ENCODE data around the gene STAT4. TPM values are rescaled to one million over a fixed set of nuclear protein-coding genes. Genes with fewer than 3 reads are reported as not detected.

The STAT4 gene
- total and polyA plus RNA-seq, 4 donors, result 2.5 to 11.5 (median 5.6) TPM

- no peak for ATAC-seq (ENCODE audit: insufficient read depth, low FRiP score)
- H3K36me3 ChIP-seq (ENCODE audit: control insufficient read depth in 4 of 4, insufficient read depth in 4 of 4, low read length in 4 of 4), result no peaks in the 10 kb centered on the region
- 79 to 83% methylated on average over 4 of the region's 4 CpGs for WGBS, 2 donors
- DNase-seq, result no peak
- H3K9me3 ChIP-seq (ENCODE audit: control insufficient read depth in 4 of 4, insufficient read depth in 3 of 4, low read length in 3 of 4), result no peaks in the 10 kb centered on the region
- peaks cover 0 to 11% (median 0%) of the 10 kb centered on the region in 3 donors for H3K27me3 ChIP-seq (ENCODE audit: control insufficient read depth in 3 of 3, insufficient read depth in 3 of 3, low read length in 2 of 3)
- TF ChIP-seq CTCF (IDR thresholded peaks at IDR 0.05; ENCODE audit: control extremely low read depth, extremely low read depth), result no peak
- H3K4me3 ChIP-seq, result no peak overlapping the region
- peaks cover 0 to 30% (median 0%) of the 10 kb centered on the region in 5 donors for H3K4me1 ChIP-seq (ENCODE audit: control insufficient read depth in 5 of 5, insufficient read depth in 5 of 5, low read length in 5 of 5)
- no peak overlapping the region for H3K27ac ChIP-seq (ENCODE audit: low read depth in 1 of 2, low read length in 1 of 2)
- H3K9ac ChIP-seq (ENCODE audit: insufficient read depth in 1 of 2, low read length in 2 of 2), result no peak overlapping the region
Observed at GRCh38 chr2:191149391-191149790, 1.4 kb downstream of the STAT4 start.

- no peak overlapping the region for H3K4me3 ChIP-seq
- no peak overlapping the region for H3K27ac ChIP-seq (ENCODE audit: low read depth in 1 of 2, low read length in 1 of 2)
- no peak overlapping the region for H3K9ac ChIP-seq (ENCODE audit: insufficient read depth in 1 of 2, low read length in 2 of 2)
- peaks cover 0 to 24% (median 0%) of the 10 kb centered on the region in 5 donors for H3K4me1 ChIP-seq (ENCODE audit: control insufficient read depth in 5 of 5, insufficient read depth in 5 of 5, low read length in 5 of 5)
- TF ChIP-seq CTCF (IDR thresholded peaks at IDR 0.05; ENCODE audit: control extremely low read depth, extremely low read depth), result no peak
- H3K27me3 ChIP-seq (ENCODE audit: control insufficient read depth in 3 of 3, insufficient read depth in 3 of 3, low read length in 2 of 3), result peaks cover 0 to 11% (median 0%) of the 10 kb centered on the region in 3 donors
- DNase-seq (no peak), ATAC-seq (ENCODE audit: insufficient read depth, low FRiP score) (no peak)
- 33 to 48% methylated on average over 2 of the region's 2 CpGs for WGBS, 2 donors
- H3K9me3 ChIP-seq (ENCODE audit: control insufficient read depth in 4 of 4, insufficient read depth in 3 of 4, low read length in 3 of 4), result no peaks in the 10 kb centered on the region
- H3K36me3 ChIP-seq (ENCODE audit: control insufficient read depth in 4 of 4, insufficient read depth in 4 of 4, low read length in 4 of 4), result no peaks in the 10 kb centered on the region
Observed at GRCh38 chr2:191148791-191149190, 2.0 kb downstream of the STAT4 start.

GRCh38 chr2:191148281-191148680, 2.5 kb downstream of the STAT4 start:
- WGBS, 2 donors, result 82 to 84% methylated on average over 1 of the region's 1 CpG
- H3K9ac ChIP-seq (ENCODE audit: insufficient read depth in 1 of 2, low read length in 2 of 2), result no peak overlapping the region
- DNase-seq, result no peak

More at GRCh38 chr2:191148281-191148680, 2.5 kb downstream of the STAT4 start:
- TF ChIP-seq CTCF (IDR thresholded peaks at IDR 0.05; ENCODE audit: control extremely low read depth, extremely low read depth), result no peak
- H3K36me3 ChIP-seq (ENCODE audit: control insufficient read depth in 4 of 4, insufficient read depth in 4 of 4, low read length in 4 of 4), result no peaks in the 10 kb centered on the region
- peaks cover 0 to 19% (median 0%) of the 10 kb centered on the region in 5 donors for H3K4me1 ChIP-seq (ENCODE audit: control insufficient read depth in 5 of 5, insufficient read depth in 5 of 5, low read length in 5 of 5)
- ATAC-seq (ENCODE audit: insufficient read depth, low FRiP score), result no peak
- no peaks in the 10 kb centered on the region for H3K9me3 ChIP-seq (ENCODE audit: control insufficient read depth in 4 of 4, insufficient read depth in 3 of 4, low read length in 3 of 4)
- H3K27ac ChIP-seq (ENCODE audit: low read depth in 1 of 2, low read length in 1 of 2), result no peak overlapping the region
- H3K4me3 ChIP-seq, result no peak overlapping the region
- peaks cover 0 to 11% (median 0%) of the 10 kb centered on the region in 3 donors for H3K27me3 ChIP-seq (ENCODE audit: control insufficient read depth in 3 of 3, insufficient read depth in 3 of 3, low read length in 2 of 3)
